ENCODE data around the gene PTGDR.
A peak's percentile ranks its signal among the peaks of the same experiment; 100 is the strongest.

The PTGDR gene

GRCh38 chr14:52313462-52313861 lies 46.0 kb downstream of the PTGDR start:
- Histone ChIP-seq H3K4me1 (ENCODE audit: insufficient read depth, low read length) (no peaks in the 10 kb centered on the region), H3K27ac (ENCODE audit: low read depth, low read length) (no peak overlapping the region), H3K9ac (ENCODE audit: low read depth, low read length) (no peak overlapping the region), H3K36me3 (ENCODE audit: insufficient read depth, low read length) (no peaks in the 10 kb centered on the region), H3K4me3 (ENCODE audit: low read length) (peak overlapping the region; percentile 58), H3K9me3 (ENCODE audit: insufficient read depth, low read depth, low read length) (no peaks in the 10 kb centered on the region), H3K27me3 (ENCODE audit: insufficient read depth, low read length) (peaks cover 72% of the 10 kb centered on the region)
- WGBS: 66% methylated on average over 10 of the region's 10 CpGs

GRCh38 chr14:52313903-52314594 lies 46.6 kb downstream of the PTGDR start, which contains the start of gene PTGER2:
Gene PTGER2 (plus strand): TSS chr14:52314312. CDS start chr14:52314549, 237 bp downstream.
- H3K27ac ChIP-seq (ENCODE audit: low read depth, low read length): no peak within 1 kb of the TSS
- H3K9me3 ChIP-seq (ENCODE audit: insufficient read depth, low read depth, low read length): no peaks in the 10 kb centered on the region
- H3K9ac ChIP-seq (ENCODE audit: low read depth, low read length): peak within 1 kb of the TSS; percentile 45
- WGBS: under 1% methylated on average over 73 of the region's 73 CpGs
- H3K36me3 ChIP-seq (ENCODE audit: insufficient read depth, low read length): no peaks in the 10 kb centered on the region
- H3K4me1 ChIP-seq (ENCODE audit: insufficient read depth, low read length): no peaks in the 10 kb centered on the region
- H3K4me3 ChIP-seq (ENCODE audit: low read length): peak within 1 kb of the TSS; percentile 58
- peaks cover 72% of the 10 kb centered on the region for H3K27me3 ChIP-seq (ENCODE audit: insufficient read depth, low read length)

GRCh38 chr14:52314595-52315354 lies 47.3 kb downstream of the PTGDR start:
- H3K27me3 ChIP-seq (ENCODE audit: insufficient read depth, low read length): peaks cover 72% of the 10 kb centered on the region
- WGBS: 2% methylated on average over 63 of the region's 63 CpGs
- H3K4me3 ChIP-seq (ENCODE audit: low read length): peak overlapping the region; percentile 58
- H3K4me1 ChIP-seq (ENCODE audit: insufficient read depth, low read length): no peaks in the 10 kb centered on the region
- no peaks in the 10 kb centered on the region for H3K9me3 ChIP-seq (ENCODE audit: insufficient read depth, low read depth, low read length)
- H3K36me3 ChIP-seq (ENCODE audit: insufficient read depth, low read length): no peaks in the 10 kb centered on the region
- no peak overlapping the region for H3K27ac ChIP-seq (ENCODE audit: low read depth, low read length)
- H3K9ac ChIP-seq (ENCODE audit: low read depth, low read length): peak overlapping the region; percentile 45

GRCh38 chr14:52315355-52315718 lies 47.8 kb downstream of the PTGDR start:
- H3K36me3 ChIP-seq (ENCODE audit: insufficient read depth, low read length): no peaks in the 10 kb centered on the region
- H3K27ac ChIP-seq (ENCODE audit: low read depth, low read length): no peak overlapping the region
- H3K4me3 ChIP-seq (ENCODE audit: low read length): peak overlapping the region; percentile 58
- peaks cover 72% of the 10 kb centered on the region for H3K27me3 ChIP-seq (ENCODE audit: insufficient read depth, low read length)
- no peaks in the 10 kb centered on the region for H3K4me1 ChIP-seq (ENCODE audit: insufficient read depth, low read length)
- no peaks in the 10 kb centered on the region for H3K9me3 ChIP-seq (ENCODE audit: insufficient read depth, low read depth, low read length)
- WGBS: 36% methylated on average over 11 of the region's 11 CpGs
- no peak overlapping the region for H3K9ac ChIP-seq (ENCODE audit: low read depth, low read length)

GRCh38 chr14:52318062-52318461 lies 50.6 kb downstream of the PTGDR start:
- Histone ChIP-seq H3K4me3 (ENCODE audit: low read length) (no peak overlapping the region), H3K27me3 (ENCODE audit: insufficient read depth, low read length) (peaks cover 51% of the 10 kb centered on the region), H3K9ac (ENCODE audit: low read depth, low read length) (no peak overlapping the region), H3K9me3 (ENCODE audit: insufficient read depth, low read depth, low read length) (peaks cover 13% of the 10 kb centered on the region), H3K27ac (ENCODE audit: low read depth, low read length) (no peak overlapping the region), H3K4me1 (ENCODE audit: insufficient read depth, low read length) (no peaks in the 10 kb centered on the region), H3K36me3 (ENCODE audit: insufficient read depth, low read length) (no peaks in the 10 kb centered on the region)
- WGBS: 91% methylated on average over 1 of the region's 2 CpGs

- H3K27me3 ChIP-seq (ENCODE audit: insufficient read depth, low read length): peaks cover 42% of the 10 kb centered on the region
- H3K4me1 ChIP-seq (ENCODE audit: insufficient read depth, low read length): no peaks in the 10 kb centered on the region
- no peaks in the 10 kb centered on the region for H3K36me3 ChIP-seq (ENCODE audit: insufficient read depth, low read length)
- no peak overlapping the region for H3K4me3 ChIP-seq (ENCODE audit: low read length)
- H3K9ac ChIP-seq (ENCODE audit: low read depth, low read length): no peak overlapping the region
- no peak overlapping the region for H3K27ac ChIP-seq (ENCODE audit: low read depth, low read length)
- WGBS: 98% methylated on average over 5 of the region's 5 CpGs
- H3K9me3 ChIP-seq (ENCODE audit: insufficient read depth, low read depth, low read length): peaks cover 13% of the 10 kb centered on the region
These were observed 51.5 kb downstream of the PTGDR start for GRCh38 chr14:52318826-52319645.

GRCh38 chr14:52319919-52320318 lies 52.4 kb downstream of the PTGDR start:
- 88% methylated on average over 2 of the region's 3 CpGs for WGBS
- H3K9ac ChIP-seq (ENCODE audit: low read depth, low read length): no peak overlapping the region

GRCh38 chr14:52325126-52325525 lies 57.6 kb downstream of the PTGDR start:
- Histone ChIP-seq H3K9ac (ENCODE audit: low read depth, low read length) (no peak overlapping the region), H3K9me3 (ENCODE audit: insufficient read depth, low read depth, low read length) (peaks cover 13% of the 10 kb centered on the region), H3K27me3 (ENCODE audit: insufficient read depth, low read length) (no peaks in the 10 kb centered on the region), H3K36me3 (ENCODE audit: insufficient read depth, low read length) (no peaks in the 10 kb centered on the region), H3K4me3 (ENCODE audit: low read length) (no peak overlapping the region), H3K4me1 (ENCODE audit: insufficient read depth, low read length) (no peaks in the 10 kb centered on the region), H3K27ac (ENCODE audit: low read depth, low read length) (no peak overlapping the region)
- 97% methylated on average over 3 of the region's 3 CpGs for WGBS

More at GRCh38 chr14:52319919-52320318, 52.4 kb downstream of the PTGDR start:
- H3K4me1 ChIP-seq (ENCODE audit: insufficient read depth, low read length): no peaks in the 10 kb centered on the region
- H3K36me3 ChIP-seq (ENCODE audit: insufficient read depth, low read length): no peaks in the 10 kb centered on the region
- H3K27me3 ChIP-seq (ENCODE audit: insufficient read depth, low read length): peaks cover 33% of the 10 kb centered on the region
- H3K9me3 ChIP-seq (ENCODE audit: insufficient read depth, low read depth, low read length): peaks cover 13% of the 10 kb centered on the region
- H3K27ac ChIP-seq (ENCODE audit: low read depth, low read length): no peak overlapping the region
- no peak overlapping the region for H3K4me3 ChIP-seq (ENCODE audit: low read length)

- H3K27ac ChIP-seq (ENCODE audit: low read depth, low read length): no peak overlapping the region
- no peaks in the 10 kb centered on the region for H3K27me3 ChIP-seq (ENCODE audit: insufficient read depth, low read length)
- WGBS: 98% methylated on average over 3 of the region's 3 CpGs
- no peaks in the 10 kb centered on the region for H3K4me1 ChIP-seq (ENCODE audit: insufficient read depth, low read length)
- H3K4me3 ChIP-seq (ENCODE audit: low read length): no peak overlapping the region
- H3K9me3 ChIP-seq (ENCODE audit: insufficient read depth, low read depth, low read length): peaks cover 11% of the 10 kb centered on the region
- no peaks in the 10 kb centered on the region for H3K36me3 ChIP-seq (ENCODE audit: insufficient read depth, low read length)
- no peak overlapping the region for H3K9ac ChIP-seq (ENCODE audit: low read depth, low read length)
These were observed 58.1 kb downstream of the PTGDR start for GRCh38 chr14:52325630-52326029.

Data from HUES64 (cell line).